MV-4-11 (cell line): ENCODE data around the gene CPN2.

Source experiments
- DNase-seq: peaks from one replicate; lab custom pipeline; 2025; lab: John Stamatoyannopoulos, UW

CPN2 gene

DNA sequence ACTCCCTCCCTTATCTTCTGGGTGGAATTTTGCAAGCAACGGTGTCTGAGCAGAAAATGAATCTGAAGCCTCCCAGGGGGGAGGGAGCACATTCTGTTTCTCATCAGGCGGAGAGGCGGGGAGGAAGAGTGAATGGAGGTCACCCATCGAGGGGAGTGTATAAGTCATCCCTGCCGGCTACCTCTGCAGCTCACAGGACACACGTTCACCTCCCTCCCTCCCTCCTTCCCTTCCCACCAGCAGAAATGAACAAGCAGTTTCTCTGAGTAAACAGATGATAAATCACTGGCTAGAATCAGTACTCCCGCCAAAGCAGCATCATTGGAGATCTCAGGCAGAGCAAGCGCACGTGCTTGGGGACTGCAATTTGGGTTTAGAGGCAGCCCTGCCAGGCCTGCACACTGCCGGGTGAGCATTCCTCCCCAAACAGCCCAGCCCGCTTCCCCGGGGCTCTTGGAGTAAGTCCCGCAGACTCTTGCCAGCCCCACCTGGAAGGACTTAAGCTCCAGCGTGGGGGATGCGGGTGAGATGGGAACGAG, 38.3 kb downstream of the CPN2 start:
- DNase-seq, result no peak

DNA sequence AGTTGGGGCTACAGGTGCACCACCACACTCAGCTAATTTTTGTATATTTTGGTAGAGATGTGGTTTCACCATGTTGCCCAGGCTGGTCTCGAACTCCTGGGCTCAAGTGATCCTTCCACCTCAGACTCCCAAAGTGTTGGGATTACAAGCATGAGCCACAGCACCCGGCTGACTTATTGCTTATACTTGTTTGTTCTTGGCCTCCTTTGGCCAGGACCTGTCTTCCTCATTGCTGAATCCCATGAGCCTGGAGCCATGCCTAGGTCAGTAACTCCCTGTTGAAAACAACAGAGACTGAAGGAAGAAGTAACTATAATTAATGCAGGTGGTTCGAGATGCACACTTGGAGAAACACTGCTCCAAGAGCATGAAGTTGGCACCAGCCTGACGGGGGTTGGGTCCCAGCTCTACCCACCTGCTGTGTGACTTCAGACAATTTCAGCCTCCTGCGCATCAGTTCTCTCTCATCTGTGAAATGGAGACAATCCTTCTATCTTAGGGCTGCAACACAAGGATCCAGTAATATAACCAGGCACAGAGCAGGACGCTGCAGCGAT, 38.9 kb downstream of the CPN2 start:
- DNase-seq, result no peak

DNA sequence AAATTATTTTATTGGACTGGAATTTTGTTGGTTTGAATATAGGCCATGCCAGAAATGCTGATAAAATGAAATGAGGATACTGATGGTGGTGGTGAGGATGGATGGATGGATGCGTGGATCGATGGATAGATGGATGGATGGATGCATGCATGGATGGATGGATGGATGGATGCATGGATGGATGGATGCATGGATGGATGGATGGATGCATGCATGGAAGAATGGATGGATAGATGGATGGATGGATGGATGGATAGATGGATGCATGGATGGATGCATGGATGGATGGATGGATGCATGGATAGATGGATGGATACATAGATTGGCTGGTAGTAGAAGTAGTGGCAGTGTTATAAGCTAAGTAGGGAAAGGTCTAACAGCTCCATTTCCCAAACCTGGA, 40.1 kb downstream of the CPN2 start:
- DNase-seq, result no peak

DNA sequence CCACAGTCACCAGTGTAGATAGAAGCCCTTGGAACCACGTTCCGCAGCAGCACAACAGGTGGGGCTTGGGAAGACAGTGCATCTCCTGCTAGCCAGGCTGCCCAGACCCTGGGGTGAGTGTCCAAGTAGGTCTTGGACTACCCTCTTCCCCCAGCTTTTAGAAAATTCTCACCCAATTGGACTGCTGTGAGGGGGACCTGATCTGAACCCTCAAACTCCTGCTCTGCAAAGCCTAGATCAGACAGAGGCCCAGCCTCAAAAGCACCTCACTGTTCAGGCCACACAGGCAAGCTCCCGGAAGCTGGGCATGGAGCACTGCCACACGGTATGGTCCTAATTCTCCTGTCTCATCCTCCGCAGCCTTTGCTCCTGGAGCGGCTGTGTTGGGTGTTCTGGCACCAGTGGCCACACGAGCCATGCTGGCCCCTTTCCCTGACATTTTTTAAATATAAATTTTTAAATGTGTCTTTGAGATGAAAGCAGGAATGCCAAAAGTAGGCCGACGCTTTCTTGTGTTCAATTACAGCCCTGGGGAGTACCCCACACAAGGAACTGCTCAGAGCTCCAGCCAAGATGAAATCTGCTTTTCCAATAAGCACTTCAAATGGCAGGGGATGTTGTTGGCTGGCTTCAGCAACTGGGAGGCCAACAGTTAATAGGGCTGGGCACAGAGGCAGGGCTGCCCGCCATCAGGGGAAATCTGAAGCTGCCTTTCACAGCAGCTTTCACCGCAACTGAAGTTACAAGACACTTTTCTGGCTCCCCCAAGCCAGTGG, 40.9 kb downstream of the CPN2 start:
- DNase-seq, result no peak

DNA sequence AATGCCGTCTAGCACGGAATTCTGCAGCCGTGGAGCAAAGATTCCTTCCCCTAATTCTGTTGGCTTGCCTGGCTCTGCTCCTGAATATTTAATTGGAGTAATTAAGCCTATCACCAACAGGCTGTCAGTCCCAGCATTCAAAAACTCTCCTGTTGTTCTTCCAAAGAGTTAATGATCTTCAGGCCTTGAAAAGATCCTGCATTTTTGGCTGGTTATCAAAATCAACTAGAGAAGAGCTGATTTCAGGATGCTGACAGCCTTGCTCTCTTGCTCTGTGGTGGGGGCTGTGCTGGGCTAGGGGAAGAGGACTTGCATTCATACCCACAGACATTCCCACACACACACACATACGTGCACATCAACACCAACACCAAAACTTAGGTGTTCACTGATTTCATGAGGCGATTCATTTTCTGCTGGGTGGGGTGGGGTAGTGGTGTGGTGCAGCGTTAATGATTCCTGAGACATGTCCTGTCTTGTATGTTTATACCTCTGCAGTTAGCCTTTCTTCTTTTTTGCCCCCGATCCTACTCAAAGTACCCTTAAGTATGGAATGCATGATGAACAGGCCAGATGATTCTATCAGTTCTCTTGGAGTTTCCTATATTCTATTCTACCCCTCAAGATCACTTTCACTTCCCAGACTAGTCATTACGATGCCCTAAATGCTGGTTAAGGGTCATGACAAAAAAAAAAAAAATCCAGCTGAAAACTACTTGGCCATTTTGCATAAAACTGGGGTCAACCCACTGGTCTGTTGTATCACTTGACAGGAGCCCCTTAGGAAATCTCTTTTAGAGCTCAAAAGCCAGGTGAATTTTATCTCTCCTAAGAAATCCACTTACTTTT, 42.3 kb downstream of the CPN2 start:
- DNase-seq, result peak; percentile 57

DNA sequence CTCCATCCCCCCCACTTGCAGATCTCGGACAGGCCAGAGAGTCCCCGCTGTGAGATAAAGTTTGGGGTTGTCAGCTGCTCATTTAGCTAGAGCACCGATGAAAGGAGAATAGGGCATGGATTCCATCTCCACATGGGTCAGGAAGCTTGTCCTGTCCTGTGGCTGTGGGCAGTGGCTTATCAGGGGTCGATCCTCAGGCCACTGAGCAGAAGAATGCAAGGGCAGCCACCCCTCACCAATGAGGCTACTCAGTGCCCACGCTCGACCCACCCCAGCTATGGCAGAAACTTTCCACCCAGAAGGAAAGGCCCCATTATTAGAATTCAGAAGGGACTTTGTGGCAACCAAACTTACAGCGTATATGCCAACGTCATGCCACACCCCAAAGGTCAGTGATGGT, 43.3 kb downstream of the CPN2 start:
- DNase-seq, result no peak

DNA sequence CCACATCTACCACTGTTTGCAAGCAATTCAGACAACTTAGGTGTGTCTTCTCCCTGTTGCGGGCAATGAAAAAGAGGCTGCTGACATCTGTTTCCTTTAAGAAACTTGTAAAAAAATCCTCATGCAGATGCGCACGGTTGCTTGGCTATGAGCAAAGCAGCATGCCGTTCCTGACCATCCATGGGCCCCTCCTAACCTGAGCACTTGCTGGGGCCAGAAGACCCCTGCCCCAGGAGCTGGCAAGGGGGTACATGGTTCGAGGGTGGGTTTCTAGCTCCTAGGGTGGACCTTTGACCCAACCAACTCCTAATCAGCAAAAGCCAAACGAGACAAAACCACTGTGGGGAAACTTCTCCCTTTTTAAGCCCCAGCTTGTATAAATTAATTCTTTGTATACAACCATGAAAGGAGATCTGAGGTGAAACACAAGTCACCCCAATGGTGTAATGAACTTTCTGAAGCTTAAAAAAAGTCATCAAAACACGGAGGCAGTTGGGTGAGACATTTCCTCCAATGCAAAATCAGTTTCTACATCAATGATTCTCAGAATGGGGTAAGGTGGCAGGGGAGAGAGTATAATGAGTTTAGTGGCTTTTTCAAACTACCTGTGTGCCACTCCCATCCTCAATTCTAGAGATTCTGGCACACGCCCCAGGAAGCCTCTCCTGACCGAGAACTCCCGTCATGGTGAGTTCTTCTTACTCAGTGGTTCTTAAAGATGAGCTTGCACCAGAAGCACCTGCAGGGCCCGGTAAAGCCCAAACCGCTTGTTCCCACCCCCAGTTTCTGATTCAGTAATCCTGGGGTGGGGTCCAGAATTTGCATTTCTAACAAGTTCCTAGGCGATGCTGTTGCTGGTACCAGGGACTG, 44.1 kb downstream of the CPN2 start:
- peak; percentile 66 for DNase-seq

DNA sequence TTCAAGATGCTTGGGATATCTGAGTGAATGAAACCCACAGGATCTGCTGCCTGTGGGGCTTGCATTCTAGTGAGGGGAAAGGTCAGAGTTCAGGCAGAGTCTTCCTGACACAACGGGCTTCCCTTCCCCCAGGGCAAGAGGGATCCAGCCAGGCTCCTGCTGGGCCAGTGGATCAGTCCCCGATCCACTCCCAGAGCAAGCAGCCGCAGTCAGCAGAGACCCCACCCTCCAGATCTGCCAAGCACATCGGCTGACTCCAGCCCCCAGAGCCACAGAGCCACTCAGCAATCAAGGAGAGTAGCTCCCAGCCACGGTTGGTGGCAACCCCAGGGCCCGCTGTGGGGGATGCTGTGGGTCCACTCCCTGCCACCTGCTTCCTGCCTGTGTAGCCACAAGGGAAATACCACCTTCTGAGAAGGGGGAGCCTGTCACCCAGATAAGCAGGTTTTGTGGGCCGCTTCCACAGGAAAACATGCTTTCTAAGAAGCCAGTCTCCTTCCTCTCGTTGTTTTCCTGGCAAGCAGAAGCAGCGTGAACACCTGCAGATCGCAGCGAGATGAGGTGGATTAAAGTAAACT, 44.9 kb downstream of the CPN2 start:
- DNase-seq, result peak; percentile 76

DNA sequence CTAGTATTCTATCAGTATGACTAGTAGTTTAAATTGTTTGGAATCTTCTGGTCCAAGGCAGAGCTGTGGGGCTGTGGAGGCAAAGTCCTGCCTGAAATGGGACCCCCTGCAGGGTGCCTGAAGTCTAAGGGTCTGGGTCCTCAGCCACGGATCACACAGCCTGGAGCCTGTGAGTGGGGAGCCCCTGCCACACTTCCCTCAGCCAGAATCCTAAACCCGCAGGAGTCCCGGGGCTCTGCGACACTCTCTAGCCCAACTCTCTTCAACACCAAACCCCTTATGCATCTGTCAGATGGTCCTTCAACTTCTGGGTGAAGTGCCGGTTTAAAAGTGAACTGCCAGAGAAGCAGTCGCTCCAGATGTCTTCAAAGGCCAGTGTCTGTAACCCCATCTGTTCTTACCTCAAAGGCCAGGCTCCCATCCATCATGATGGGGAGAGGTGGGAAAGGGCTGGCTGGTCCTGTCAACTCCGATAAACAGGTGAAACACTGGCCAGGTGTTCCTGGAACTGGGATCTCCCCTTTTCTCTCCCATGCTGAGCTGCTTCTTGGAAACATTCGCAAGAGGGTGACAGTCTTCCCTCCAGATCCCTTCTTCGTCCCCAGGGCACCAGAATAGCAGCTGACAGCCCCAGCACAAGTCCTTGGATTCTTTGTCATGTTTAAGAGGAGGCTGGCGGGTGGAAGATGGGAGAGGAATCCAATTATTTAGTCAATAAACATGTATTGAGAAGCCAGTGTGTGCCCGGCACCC, 45.6 kb downstream of the CPN2 start:
- DNase-seq, result no peak

DNA sequence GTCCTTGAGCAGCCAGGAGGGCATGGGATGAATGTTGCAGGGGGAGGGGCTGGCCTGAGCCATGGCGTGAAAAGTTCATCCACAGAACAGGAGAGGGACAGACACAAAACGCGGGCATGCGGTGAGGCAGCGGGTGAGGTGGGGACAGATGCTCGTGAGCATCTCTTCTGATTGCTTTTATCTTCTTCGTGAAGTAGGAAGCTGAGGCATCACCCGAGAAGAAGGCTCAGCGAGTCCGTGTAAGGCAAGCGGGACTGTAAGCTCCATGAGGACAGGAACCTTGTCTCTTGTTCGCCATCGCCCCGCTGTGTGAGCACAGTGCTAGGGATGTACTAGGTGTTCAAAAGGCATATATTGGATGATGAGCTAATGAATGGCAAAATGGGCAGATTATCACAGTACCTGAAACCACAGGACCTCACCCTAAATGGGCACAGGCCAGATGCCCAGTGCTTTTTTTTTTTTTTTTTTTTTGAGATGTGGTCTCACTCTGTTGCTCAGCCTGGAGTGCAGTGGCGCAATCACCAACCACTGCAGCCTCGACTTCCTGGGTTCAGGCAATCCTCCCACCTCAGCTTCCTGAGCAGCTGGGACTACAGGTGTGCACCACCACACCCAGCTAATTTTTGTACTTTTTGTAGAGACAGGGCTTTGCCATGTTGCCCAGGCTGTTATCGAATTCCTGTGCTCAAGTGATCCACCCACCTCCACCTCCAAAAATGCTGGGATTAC, 46.8 kb downstream of the CPN2 start:
- peak; percentile 22 for DNase-seq

DNA sequence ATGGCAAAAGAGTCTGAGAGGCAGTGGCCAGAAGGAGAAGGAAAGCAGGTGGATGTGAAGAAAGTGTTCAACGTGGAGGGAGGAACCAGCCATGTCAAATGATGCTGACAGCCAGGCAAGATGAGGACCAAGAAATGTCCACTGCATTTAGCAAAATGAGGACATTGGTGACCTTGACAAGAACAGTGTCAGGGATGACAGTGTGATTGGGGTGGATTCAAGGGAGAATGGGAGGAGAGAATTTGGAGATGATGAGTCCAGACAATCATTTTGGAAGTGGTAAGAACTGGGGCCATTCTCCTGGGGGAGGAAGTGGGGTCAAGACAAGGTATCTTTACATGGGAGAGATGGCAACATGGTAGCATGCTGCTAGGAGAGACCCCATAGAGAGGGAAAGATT, 47.4 kb downstream of the CPN2 start:
- no peak for DNase-seq

DNA sequence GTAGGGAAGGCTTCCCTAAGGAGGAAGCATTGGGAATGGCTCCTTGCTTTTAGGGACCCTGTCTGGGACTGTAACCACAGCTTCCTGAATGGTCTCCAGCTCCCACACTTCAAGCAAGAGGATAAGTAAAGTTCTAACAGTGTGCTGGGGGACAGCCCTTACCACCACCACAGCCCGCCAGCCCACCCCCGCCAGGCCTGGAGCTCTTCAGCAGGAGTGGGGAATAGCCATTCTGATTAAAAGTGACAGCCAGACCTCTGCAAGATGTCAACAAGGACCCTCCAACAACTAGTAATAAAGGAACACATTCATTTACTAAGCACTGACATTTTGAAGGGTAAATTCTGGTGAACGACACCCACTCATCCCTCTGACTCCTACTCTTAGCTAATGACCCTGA, 49.4 kb downstream of the CPN2 start:
- DNase-seq, result peak; percentile 7

DNA sequence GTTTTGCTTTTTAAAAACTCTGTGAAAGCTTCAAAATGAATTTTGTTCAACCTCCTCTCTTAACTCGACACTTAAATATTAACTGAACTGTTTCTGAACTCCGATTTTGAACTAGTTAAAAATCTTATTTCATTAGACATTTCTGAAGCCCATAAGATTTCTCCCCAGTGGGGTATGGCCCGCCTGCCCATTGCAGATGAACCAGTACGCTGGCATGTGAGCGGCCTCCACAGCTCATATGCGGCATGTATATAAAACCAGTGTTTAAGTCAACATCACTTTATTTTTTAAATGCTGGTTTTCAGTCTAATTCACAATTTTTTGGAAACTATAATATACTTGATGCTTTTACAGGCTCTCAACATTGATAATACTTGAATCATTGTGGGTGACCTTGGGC, 50.2 kb downstream of the CPN2 start:
- DNase-seq, result no peak

DNA sequence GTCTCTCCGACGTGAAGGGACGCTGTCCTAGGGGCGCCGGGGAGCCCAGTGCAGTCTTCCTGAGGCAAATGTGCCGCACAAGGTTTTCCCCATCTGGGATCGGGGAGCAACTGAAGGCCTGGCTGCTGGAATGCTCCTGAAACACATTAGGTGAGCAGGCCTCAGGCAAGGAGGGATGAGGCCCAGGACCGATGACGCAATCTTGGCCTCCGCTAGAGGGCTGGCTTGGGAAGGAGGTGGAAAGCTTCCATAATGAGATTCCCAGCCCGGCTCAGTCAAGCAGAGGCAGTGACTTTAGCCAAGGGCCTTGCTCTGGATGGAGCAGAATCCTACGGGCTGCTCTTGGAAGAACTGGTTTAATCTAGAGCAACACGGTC, 50.8 kb downstream of the CPN2 start:
- no peak for DNase-seq

DNA sequence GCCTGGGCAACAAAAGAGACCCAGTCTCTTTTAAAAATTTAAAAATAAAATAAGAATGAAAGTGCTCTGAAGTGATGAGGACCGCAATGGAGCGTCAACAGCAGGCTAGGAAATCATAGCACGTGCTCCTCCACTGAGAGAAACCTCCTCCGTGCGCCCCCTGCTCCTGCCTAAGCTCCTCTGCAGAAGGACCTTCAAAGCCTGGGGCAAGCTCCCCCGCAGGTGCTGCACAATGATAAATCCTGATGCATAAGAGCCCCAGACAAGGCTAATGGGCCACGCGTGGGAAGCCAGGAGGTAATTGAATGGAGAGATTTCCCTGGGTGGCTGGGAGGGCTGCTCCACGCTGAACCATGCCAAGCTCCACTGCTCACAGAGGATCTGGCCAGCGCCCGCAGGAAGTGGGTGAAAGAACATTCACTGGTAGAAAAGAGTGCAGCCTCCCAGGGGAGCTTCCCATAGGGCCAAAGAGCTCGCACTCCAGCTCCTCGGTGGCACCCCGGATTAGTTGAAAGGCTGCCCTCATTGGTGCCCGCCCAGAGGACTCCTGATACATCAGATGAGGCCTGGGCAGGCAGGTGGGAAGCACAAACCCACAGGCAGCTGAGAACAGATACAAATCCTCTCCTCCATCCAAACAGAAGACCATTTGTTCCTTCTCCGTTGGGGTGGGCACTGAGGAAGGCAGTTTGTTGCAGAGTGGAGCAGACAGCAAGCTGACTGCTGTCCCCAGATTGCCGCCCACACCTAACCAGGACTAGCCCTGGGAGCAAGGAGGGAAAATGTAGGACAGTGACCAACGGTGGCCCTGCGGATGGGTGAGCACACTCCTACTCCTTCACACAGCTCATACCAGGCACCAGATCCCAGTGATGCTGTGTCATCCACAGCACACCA, 52.5 kb downstream of the CPN2 start:
- DNase-seq, result no peak

DNA sequence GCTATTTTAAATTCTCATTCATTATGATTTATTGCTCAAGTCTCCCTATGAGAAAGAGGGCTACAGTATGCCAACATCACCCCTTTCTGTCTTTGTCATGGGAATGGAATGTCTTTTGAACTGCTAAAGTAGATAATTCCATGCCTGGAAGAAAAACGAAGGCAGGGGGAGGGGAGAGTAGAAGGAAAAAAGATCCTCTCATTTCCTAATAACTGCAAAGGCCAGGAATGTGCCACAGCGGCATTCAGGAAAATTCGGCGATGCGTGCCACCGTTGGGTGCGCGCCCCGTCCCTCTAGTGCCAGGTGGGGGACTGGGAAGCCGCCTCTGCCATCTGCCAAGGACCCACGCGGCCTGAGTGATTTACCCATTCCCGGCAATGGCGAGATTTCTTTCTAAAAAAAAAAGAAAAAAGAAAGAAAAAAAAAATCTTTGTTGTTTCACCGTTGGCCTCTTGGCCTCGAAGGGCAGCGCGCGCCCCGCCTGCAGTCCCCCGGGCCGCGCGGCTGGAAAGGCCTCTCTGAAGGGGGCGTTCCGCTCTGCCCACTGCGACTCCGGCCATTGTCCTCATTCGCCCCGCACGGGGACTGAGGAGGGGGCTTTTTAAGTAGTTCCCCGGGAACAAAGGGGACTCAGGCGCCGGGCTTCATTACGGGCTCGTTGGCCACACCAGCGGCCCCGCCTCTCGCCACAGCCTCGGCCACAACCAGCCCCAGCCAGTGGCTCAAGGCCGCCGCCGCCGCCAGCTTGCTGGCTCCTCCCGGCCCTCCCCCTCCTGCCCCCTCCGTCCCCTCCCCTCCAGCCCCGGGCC, 54.5 kb downstream of the CPN2 start:
- no peak for DNase-seq

DNA sequence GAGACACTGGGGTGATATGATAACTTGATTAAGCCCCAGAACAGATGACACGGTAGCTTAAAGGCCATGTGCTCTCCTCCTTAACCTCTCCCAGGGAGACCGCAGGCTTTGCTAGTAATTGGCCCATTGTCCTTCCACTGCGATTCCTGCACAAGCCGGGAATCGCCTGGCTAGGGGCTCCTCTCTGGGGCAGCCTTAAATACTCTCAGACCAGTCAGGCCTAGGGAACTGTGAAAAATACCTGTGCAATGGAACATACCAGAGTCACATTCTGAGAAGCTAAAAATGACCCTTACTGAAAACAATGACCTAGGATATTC, 56.3 kb downstream of the CPN2 start:
- no peak for DNase-seq

DNA sequence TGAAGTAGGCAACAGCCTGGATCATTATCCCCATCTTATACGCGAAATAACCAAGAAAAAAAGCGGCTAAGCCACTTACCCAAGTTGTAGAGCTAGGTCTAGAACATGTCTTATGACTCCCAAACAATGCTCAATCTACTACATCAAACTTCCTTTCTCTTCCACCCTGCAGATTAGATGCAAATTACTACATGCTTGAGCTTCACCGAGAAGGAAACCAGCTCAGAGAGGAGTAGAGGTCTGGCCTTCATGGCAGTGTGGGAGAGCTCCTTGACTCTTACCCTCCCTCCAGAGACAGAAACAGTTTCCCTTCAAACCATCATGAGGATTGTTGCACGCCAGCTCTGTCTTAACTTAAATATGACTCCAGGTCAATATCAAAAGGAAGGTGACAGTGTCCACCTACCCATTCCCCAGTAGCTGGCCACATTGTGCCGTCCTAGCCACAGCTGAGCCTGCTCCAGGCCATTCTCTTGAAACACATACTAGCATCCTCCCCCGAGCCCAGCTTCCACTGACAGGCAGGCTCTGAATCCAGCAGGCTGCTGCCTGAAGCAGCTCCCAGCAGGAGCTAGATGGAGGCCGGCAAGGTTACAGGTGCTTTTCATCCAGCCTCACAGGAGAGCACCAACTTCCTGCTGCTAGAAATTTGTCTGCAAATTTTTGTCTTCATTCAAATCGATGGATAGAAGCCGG, 56.8 kb downstream of the CPN2 start:
- peak; percentile 26 for DNase-seq
